Coronary artery (tissue), 2 donors: Measurements from ENCODE around the gene GPN1.

Experiments used
- DNase-seq: peaks from one replicate; pipeline ENCODE4 v3.0.0-alpha.2; 2017; ENCODE audit warnings: low spot score
- H3K27ac ChIP-seq, 2 donors: fragments of 200-600 bp; sonication (generic); one replicate each; pipeline ENCODE4 v1.5.1; 2016 to 2019
- H3K4me3 ChIP-seq: fragments of 200-600 bp; sonication (generic); 2 replicates; pipeline ENCODE4 v1.5.1; 2016; ENCODE audit warnings: mild to moderate bottlenecking, moderate library complexity
- TF ChIP-seq, protein P1 (sequence below): fragments of 200-600 bp; sonication (generic); IDR thresholded peaks from one replicate; pipeline ENCODE4 v1.5.1; 2019; ENCODE audit warnings: antibody characterized with exemption

GPN1 gene

DNA sequence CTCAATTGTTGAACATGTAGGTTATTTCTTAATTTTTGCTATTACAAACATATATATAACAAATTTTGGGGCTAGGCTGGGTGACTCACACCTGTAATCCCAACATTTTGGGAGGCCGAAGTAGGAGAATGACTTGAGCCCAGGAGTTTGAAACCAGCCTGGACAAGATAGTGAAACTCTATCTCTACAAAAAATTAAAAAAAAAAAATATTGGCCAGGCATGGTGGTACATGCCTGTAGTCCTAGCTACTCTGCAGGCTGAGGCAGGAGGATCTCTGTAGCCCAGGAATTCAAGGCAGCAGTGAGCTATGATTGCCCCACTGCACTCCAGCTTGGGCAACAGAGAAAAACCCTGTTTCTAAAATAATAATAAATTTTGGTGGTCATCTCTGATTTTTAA, 58.4 kb downstream of the GPN1 start:
- no peak overlapping the region for H3K27ac ChIP-seq
- H3K4me3 ChIP-seq, result no peak overlapping the region
- TF ChIP-seq, protein P1, sequence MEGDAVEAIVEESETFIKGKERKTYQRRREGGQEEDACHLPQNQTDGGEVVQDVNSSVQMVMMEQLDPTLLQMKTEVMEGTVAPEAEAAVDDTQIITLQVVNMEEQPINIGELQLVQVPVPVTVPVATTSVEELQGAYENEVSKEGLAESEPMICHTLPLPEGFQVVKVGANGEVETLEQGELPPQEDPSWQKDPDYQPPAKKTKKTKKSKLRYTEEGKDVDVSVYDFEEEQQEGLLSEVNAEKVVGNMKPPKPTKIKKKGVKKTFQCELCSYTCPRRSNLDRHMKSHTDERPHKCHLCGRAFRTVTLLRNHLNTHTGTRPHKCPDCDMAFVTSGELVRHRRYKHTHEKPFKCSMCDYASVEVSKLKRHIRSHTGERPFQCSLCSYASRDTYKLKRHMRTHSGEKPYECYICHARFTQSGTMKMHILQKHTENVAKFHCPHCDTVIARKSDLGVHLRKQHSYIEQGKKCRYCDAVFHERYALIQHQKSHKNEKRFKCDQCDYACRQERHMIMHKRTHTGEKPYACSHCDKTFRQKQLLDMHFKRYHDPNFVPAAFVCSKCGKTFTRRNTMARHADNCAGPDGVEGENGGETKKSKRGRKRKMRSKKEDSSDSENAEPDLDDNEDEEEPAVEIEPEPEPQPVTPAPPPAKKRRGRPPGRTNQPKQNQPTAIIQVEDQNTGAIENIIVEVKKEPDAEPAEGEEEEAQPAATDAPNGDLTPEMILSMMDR, result no peak
- no peak for DNase-seq

DNA sequence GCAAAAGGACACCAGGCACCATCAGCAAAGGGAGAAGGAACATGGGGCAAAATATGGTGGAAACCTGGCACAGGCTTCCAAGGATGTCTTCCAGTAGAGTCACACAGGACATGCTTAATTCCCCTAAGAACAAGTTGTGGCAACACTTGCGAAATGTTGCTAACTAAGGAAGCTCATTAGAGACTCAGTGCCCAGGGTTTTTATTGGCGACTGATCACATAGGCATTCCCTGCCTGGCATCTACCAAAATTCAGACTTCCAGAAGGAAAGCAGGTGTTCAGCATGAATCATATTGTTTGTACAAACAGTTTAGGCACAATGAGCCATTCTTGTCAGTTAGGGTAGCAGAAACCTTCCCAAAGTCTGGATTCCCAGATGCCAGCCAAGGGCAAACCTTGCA, 60.6 kb downstream of the GPN1 start:
- no peak for DNase-seq
- TF ChIP-seq, protein P1, result no peak
- H3K4me3 ChIP-seq, result no peak overlapping the region
- H3K27ac ChIP-seq, result no peak overlapping the region

DNA sequence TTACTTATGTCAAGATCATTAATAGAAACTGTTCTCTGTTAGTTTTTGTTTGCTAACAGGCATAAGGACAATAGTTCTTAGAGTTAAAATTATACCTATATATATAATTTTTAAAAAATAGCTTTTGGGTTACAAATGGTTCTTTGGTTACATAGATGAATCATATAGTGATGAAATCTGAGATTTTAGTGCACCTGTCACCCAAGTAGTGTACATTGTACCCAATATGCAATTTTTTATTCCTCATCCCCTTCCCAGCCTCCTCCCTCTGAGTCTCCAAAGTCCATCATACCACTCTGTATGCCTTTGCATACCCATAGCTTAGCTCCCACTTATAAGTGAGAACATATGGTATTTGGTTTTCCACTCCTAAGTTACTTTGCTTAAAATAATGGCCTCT, 61.2 kb downstream of the GPN1 start:
- Histone ChIP-seq H3K27ac (no peak overlapping the region), H3K4me3 (no peak overlapping the region)
- no peak for DNase-seq
- TF ChIP-seq, protein P1, result no peak

DNA sequence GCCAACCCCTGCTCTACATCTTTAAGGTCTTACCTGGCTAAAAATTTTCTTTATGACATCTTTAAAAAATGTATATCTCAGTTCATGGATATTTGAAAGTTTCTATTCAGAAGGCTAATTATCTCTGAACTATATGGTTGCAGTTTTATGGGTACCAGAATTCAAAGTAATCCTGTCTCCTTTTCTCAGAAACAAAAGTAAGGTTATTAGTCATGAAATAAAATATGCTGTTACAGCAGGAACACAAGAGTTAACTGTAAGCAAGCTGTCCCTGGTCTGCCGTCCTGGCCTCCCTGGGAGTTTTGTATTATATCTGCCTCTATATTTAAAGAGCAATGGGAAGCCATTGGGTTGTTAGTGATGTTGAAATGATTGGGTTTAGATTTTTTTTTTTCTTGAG, 68.8 kb downstream of the GPN1 start:
- no peak overlapping the region for H3K4me3 ChIP-seq
- H3K27ac ChIP-seq, result no peak overlapping the region
- no peak for DNase-seq
- TF ChIP-seq, protein P1, result no peak
